GM21619 (cell line): ENCODE measurements around the gene MAD1L1.

Experiments used
- ATAC-seq: cut with Tn5 transposase; IDR thresholded peaks from one replicate; pipeline ENCODE4 v1.9.1; 2021; ENCODE audit not compliant: unreplicated experiment

MAD1L1 gene

DNA sequence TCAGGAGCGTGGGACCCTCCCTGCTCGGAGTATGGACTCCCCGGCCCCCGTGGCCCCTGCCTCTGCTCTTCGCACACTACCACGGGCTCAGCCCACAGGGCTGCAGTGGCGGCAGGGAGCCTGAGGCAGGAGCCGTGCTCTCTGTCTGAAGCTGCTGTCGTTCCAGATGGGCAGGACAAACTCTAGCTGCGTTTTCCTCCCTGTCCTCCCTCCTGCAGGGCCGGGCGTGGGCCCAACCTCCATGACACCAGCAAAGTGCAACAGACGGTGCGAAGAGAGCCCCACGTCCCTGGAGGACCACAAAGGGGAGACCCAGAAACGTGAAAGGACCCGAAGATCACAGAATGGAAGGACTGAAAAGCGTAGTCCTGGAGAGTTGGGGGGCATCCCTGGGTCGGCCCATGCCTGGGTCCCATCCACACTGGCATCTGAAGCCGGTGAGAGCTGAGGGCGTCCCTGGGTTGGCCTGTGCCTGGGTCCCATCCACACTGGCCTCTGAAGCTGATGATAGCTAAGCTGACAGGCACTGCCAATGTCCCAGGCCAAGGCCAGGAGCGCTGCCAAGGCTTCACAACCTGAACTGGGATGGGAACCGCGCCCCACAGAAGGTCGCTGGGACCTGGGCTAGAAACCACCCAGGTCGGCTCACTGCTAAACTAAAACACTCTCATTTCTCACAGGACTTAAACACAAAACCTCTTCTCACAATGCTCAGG is 267.0 kb downstream of the MAD1L1 start:
- no peak for ATAC-seq

DNA sequence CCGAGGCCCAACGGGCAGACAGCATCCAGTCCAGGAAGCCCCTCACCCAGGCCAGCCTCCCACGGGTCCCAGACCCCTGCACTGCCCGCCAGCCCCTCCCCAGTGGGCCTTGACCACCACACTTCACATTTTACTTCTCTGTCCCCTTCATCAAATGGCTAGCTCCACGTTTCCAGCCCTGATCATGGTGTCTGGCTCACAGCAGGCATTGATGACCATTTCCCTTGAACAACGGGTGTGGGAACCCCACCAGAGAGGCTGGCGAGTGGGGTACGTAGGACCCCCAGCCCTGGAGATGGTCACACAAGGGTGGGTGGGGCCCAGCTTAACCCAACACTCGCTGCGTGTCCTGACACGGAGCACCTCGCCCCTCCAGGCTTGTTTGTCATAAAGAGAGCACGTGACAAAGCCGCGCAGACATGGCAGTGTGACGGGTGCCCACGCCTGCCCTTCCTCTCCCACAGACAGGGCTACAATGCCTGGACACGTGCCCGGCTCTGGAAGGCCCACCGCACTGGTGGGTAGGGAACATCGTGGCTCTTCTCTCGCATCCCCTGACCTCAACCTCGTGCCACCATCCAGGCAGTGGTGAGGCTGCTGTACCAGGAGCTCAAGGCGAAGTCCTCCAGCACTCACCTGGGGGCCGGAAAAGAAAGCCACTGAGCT is 267.7 kb downstream of the MAD1L1 start:
- ATAC-seq: no peak

- no peak for ATAC-seq
Measured at GRCh38 chr7:1964211-1964912, 268.4 kb downstream of the MAD1L1 start.

GRCh38 chr7:1963575-1963974 is 269.2 kb downstream of the MAD1L1 start:
- ATAC-seq: no peak

DNA sequence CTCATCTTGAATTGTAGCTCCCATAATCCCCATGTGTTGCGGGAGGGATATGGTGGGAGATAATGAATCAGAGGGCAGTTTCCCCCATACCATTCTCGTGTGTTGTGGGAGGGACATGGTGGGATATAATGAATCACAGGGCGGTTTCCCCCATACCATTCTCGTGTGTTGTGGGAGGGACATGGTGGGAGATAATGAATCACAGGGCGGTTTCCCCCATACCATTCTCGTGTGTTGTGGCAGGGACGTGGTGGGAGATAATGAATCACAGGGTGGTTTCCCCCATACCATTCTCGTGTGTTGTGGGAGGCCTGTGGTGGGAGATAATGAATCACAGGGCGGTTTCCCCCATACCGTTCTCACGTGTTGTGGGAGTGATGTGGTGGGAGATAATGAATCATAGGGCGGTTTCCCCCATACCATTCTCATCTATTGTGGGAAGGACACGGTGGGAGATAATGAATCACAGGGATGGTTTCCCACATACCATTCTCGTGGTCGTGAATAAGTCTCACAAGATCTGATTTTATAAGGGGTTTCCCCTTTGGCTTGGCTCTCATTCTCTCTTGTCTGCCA is 271.0 kb downstream of the MAD1L1 start:
- ATAC-seq: no peak

DNA sequence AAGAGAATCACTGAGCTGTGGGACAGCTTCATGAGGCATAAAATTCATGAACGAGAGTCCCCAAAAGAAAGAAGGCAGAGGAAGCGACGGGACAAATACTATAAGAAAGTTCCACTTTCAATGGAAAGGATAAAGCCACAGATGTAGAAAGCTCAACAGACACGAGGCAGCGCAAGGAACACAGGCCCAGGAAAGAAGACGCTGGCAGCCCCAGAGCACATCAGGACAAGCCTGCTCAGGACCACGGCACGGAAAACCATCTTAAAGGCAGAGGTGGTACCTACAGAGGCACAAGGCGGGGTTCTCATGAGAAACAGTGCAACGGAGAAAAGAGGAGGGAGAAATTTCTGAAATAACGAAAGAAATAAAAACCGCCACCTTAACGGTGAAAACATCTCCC is 273.4 kb downstream of the MAD1L1 start:
- ATAC-seq: no peak

DNA sequence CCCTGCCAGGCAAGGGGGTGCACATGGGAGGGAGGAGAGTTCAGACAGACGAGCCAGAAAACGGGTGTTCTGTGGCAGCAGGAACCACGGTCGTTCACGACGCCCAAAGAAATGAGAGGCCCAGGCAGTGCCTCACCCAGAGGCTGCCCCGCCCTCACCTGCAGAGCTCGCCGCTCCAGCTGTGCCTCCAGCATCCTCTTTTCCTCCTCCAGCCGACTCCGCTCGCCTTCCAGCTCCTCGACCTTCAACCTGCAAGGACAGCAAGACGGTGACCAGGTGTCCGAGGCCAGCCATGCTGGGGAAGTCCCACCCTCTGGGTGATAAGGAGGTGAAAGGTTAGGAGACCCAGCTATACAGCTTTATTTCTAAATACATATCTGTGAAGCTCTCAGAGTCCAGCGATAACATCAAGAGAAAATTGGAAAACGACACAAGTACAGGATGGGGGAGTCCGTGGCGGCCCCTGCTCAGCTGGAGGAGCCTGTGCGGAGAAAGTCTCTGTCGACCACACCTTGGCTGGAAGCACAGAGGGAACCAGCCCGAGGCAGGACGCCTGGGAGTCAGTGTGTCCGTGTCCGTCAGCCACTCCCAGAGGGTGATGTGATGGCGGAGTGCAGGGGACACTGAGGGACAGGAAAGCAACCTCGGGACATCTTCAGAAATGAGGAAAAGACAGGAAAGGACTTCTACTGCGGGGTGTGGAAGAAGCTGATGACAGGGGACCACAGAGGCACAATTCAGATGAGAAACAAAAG is 275.1 kb downstream of the MAD1L1 start:
- ATAC-seq: no peak

GRCh38 chr7:1956611-1957470 is 275.9 kb downstream of the MAD1L1 start:
- ATAC-seq: no peak

- no peak for ATAC-seq
Measured at GRCh38 chr7:1956141-1956540, 276.6 kb downstream of the MAD1L1 start.

DNA sequence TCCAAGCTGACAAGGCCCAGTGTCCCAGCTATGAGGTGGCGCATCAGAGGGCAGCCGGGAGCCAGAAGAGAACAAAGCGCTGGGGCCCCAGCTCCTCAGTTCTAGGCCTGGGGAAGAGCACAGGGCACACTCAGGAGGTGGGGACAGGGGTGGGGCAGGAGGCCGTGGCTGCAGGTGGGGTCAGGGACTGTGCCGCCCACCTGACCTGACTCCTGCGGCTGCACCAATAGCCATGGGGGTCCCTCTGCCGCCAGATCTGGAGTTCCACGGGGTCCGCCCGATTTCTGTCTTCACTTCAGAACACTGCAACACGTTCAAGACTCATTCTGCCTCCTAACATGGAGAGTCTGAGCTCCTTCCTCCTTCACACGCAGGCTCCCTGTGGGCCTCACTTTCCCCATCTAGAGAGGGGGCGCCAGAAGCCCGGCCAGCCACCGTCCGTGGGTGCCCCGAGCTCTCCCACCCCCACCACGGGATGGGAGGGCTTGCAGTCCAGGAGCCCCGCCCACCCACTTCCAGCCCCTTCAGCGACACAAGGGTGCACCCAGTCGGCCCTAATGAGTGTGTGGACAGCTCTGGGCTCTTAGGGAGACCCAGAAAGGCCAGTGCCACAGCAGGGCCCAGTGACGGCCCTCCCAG is 278.3 kb downstream of the MAD1L1 start:
- ATAC-seq: no peak

GRCh38 chr7:1953199-1954190 is 279.2 kb downstream of the MAD1L1 start:
- ATAC-seq: no peak

DNA sequence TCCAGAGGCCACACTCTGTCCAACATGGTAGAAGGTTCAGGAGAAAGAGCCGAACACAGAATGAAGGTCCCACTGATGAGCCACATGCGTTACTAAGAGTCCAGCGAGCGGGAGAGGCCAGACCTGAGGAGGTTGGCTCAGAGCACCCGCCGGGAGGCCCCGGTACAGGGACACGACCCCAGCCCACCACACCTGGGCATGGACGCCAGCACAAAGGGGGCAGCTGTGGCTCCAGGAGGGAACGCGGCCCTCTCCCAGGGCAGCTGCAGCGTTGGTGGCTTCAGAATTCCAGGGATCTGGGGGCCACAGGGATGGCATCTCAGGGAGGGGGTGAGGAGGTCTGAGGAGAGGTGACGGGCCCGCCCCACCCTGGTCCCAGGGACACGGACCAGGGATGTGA is 280.0 kb downstream of the MAD1L1 start:
- no peak for ATAC-seq

GRCh38 chr7:1952169-1952760 is 280.5 kb downstream of the MAD1L1 start:
- ATAC-seq: no peak

DNA sequence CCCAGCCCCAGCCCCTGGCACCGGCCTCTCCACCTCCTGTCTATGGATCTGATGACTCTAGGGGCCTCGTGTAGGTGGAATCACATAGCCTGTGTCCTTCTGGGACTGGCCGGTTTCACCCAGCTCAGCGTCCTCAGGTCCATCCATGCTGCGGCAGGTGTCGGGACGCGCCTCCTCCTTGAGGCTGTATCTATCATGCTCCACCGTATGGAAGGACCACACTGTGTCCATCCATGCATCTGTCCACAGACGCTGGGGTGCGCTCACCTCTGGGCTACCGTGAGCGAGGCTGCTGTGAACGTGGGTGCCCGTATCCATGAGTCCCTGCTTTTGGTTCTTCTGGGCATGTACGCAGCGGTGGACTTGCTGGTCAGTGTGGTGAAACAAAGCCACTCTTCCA is 281.1 kb downstream of the MAD1L1 start:
- ATAC-seq: no peak

DNA sequence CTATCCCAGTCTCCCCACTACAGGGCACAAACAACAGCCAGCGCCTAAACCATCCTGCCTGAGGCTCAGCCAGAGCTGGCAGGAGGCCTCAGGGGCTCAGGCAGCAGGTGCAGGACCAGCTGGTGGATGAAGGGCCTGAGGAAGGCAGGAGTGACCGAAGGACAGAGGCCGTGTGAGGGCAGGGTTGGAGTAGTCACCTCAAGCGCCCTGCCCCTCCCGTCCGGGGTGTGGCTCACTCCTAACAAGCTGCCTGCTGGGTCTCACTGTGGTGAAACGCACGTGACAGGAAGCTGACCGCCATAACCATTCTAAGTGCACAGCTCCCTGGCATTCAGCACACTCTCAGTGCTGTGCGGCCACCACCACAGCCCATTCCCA is 281.6 kb downstream of the MAD1L1 start:
- ATAC-seq: no peak

DNA sequence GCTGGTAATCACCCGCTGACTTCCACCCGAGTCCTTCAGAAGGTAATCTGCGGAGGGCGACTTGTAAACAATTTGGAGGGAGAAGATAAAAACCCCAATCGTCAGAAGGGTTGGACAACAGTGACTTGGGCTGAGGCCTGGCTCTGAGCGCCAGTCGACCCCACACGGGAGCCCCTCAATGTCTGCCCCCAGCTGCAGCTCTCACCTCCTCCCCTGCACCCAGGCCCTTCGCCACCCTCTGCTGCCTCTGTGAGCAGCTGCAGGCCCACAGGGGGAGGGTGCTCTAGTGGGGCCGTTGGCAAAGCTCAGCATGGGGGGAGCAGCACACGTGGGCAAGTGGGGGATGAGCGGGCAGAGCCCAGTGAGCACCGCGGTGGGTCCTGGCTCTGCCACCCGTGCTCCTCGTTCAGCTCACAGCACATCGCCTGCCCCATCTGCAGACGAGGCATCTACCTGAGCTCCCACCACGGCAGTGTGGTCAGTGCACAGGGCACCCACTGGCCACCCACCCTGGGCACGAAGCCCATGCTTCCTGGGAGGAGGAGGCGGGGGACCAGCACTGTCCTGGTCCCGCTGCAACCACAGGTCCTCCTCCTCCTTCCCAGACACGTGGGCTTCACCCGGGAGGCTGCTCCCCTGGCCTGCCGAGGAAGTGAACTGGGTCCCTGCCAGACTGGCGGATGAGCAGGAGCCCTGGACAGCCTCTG is 282.1 kb downstream of the MAD1L1 start:
- ATAC-seq: no peak

DNA sequence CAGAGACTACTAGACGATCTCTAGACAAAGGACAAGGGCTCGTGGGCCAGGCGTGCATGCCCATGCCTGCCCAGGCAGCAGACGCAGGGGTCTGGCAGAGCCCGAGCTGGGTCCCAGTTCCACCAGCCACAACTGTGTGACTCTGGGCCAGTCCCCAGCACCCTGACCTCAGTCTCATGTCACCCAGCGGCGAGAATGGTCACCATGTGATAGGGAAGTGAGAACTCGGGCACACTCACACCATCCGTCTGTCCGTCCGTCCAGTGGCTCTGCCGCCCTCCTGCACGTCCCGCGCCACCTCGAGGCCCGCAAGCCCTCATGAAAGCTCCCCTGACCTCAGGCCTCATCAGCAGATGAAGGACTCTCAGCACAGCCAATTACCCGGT is 282.7 kb downstream of the MAD1L1 start:
- no peak for ATAC-seq

GRCh38 chr7:1949681-1950055 is 283.1 kb downstream of the MAD1L1 start:
- ATAC-seq: no peak
